HCT116 (cell line): Measurements from ENCODE around the gene HOXA11. TPM values are rescaled to one million over a fixed set of nuclear protein-coding genes. Genes with fewer than 3 reads are reported as not detected.

Source experiments
- ATAC-seq: fragments of 200-7000 bp; cut with Tn5 transposase; 2 replicates; pipeline ENCODE4 v1.9.1; 2020; ENCODE audit warnings: mild to moderate bottlenecking, moderate library complexity
- BruUV-seq: library from RNA; stranded (reverse); fragments of 400-500 nt; replicated peaks from 2 replicates; lab custom pipeline; 2021; lab: Mats Ljungman, UMichigan
- CTCF ChIA-PET: fragments of 300-600 bp; sonication (Branson Sonifier 250); formaldehyde crosslinking; loops from one replicate; lab custom pipeline; 2021; ENCODE audit warnings: antibody characterized with exemption; lab: Charles Lee
- POLR2A ChIA-PET: fragments of 300-600, 350-600 bp; sonication (Branson Sonifier 250); formaldehyde crosslinking; loops from one replicate; lab custom pipeline; 2021; ENCODE audit warnings: antibody characterized with exemption; lab: Charles Lee
- RAD21 ChIA-PET, 2 experiments: fragments of 300-600 bp; sonication (Branson Sonifier 250); formaldehyde crosslinking; loops; one replicate each; lab custom pipeline; 2023; ENCODE audit warnings: low total read pairs in 2 of 2; ENCODE audit not compliant: uncharacterized antibody in 2 of 2, unreplicated experiment in 2 of 2, low non-redundant PET in 1 of 2; lab: Charles Lee
- DNase-seq: peaks from one replicate; pipeline ENCODE4 v3.0.0-alpha.2; 2010; ENCODE audit warnings: low read depth, low spot score
- H2AFZ ChIP-seq: fragments of 200-600 bp; shearing (Covaris generic), sonication (generic); 2 replicates; pipeline ENCODE4 v1.6.1; 2017; ENCODE audit warnings: low read depth, mixed run types, mixed read lengths, antibody characterized with exemption, low read length; ENCODE audit not compliant: poor library complexity, severe bottlenecking
- H3K27ac ChIP-seq: 2 replicates; pipeline ENCODE4 v1.5.1; 2012; ENCODE audit warnings: low read depth, low read length
- H3K27me3 ChIP-seq: fragments of 200-600 bp; sonication (generic); 2 replicates; pipeline ENCODE4 v1.6.1; 2016; ENCODE audit warnings: mixed run types, low read length, mixed read lengths; ENCODE audit not compliant: insufficient read depth
- H3K36me3 ChIP-seq, 2 experiments: fragments of 200-500 bp in 1 of 2; fragments of 200-600 bp in 1 of 2; sonication (Bioruptor generic) in 1 of 2; sonication (generic) in 1 of 2; 2 replicates each; pipeline versions ENCODE4 v1.5.1 to v1.6.1; 2014 to 2016; ENCODE audit warnings: low read length in 2 of 2, inconsistent platforms in 1 of 2, mixed read lengths in 1 of 2, mixed run types in 1 of 2; ENCODE audit not compliant: insufficient read depth in 2 of 2, control insufficient read depth in 1 of 2
- H3K4me1 ChIP-seq, 2 experiments: fragments of 200-600 bp in 1 of 2; sonication (generic) in 1 of 2; 2 replicates each; pipeline versions ENCODE4 v1.5.1 to v1.6.1; 2012 to 2017; ENCODE audit warnings: low read length in 2 of 2, inconsistent platforms in 1 of 2, mild to moderate bottlenecking in 1 of 2, mixed read lengths in 1 of 2, mixed run types in 1 of 2, moderate library complexity in 1 of 2; ENCODE audit not compliant: insufficient read depth in 2 of 2, control insufficient read depth in 1 of 2
- H3K4me2 ChIP-seq: fragments of 200-600 bp; sonication (generic); 2 replicates; pipeline ENCODE4 v1.6.1; 2017; ENCODE audit warnings: mixed run types, low read length, mixed read lengths
- H3K4me3 ChIP-seq, 2 experiments: fragments of 200-600 bp in 1 of 2; sonication (generic) in 1 of 2; replicated peaks in 1 of 2; 2 replicates each; pipeline ENCODE4 v1.5.1; 2011 to 2016; ENCODE audit warnings: low read length in 2 of 2, control low read depth in 1 of 2, low read depth in 1 of 2, mild to moderate bottlenecking in 1 of 2, mixed read lengths in 1 of 2, mixed run types in 1 of 2
- H3K79me2 ChIP-seq: fragments of 200-600 bp; sonication (generic); 2 replicates; pipeline ENCODE4 v1.6.1; 2017; ENCODE audit warnings: mild to moderate bottlenecking, mixed run types, low read length, moderate library complexity, mixed read lengths; ENCODE audit not compliant: insufficient read depth
- H3K9ac ChIP-seq: fragments of 200-600 bp; sonication (generic); 2 replicates; pipeline ENCODE4 v1.6.1; 2016; ENCODE audit warnings: low read length, mixed read lengths
- H3K9me2 ChIP-seq: fragments of 200-600 bp; sonication (generic), shearing (Covaris generic); 2 replicates; pipeline ENCODE4 v1.6.1; 2017; ENCODE audit warnings: mixed run types, mild to moderate bottlenecking, moderate library complexity; ENCODE audit not compliant: insufficient read depth
- H3K9me3 ChIP-seq, 2 experiments: fragments of 200-500 bp in 1 of 2; fragments of 200-600 bp in 1 of 2; sonication (Bioruptor generic) in 1 of 2; sonication (generic) in 1 of 2; 2 replicates each; pipeline ENCODE4 v1.6.1; 2014 to 2017; ENCODE audit warnings: low read length in 2 of 2, mixed read lengths in 2 of 2, inconsistent platforms in 1 of 2, low read depth in 1 of 2, mild to moderate bottlenecking in 1 of 2, mixed run types in 1 of 2, moderate library complexity in 1 of 2; ENCODE audit not compliant: control insufficient read depth in 1 of 2, insufficient read depth in 1 of 2
- H4K20me1 ChIP-seq: fragments of 200-600 bp; sonication (generic), shearing (Covaris generic); 2 replicates; pipeline ENCODE4 v1.6.1; 2017; ENCODE audit warnings: mixed run types, mild to moderate bottlenecking, moderate library complexity; ENCODE audit not compliant: insufficient read depth
- POLR2AphosphoS5 ChIP-seq: IDR thresholded peaks from 2 replicates; pipeline ENCODE4 v1.6.1; 2011; ENCODE audit warnings: mild to moderate bottlenecking, low read depth, low read length, moderate library complexity
- ZBTB33 ChIP-seq: IDR thresholded peaks from 2 replicates; pipeline ENCODE4 v1.6.1; 2011; ENCODE audit warnings: mild to moderate bottlenecking, low read length, moderate library complexity; ENCODE audit not compliant: insufficient replicate concordance; ENCODE audit errors: extremely low read depth
- intact Hi-C: fragments of 100-400 bp; cut with micrococcal nuclease; formaldehyde crosslinking; loops from 2 replicates; pipeline ENCODE4 v1.10.0; 2022
- total RNA-seq: library from RNA; stranded (reverse); gene quantifications from one replicate; pipeline ENCODE4 v1.2.1, GENCODE V29; 2021; ENCODE audit not compliant: unreplicated experiment
- TF ChIP-seq, protein P1 (sequence below): IDR thresholded peaks from 2 replicates; pipeline ENCODE4 v1.6.1; 2012

Gene HOXA11
- total RNA-seq, 1 experiment from 2014 or later = 6.8 TPM

GRCh38 chr7:27151931-27152815 lies 32.9 kb downstream of the HOXA11 start, which contains the start of gene HOXA3:
TSS of gene HOXA3 (minus strand) at chr7:27152583. CDS start at chr7:27110640, 41,943 bp downstream.
- no peaks in the 10 kb centered on the region for H3K9me3 ChIP-seq
- peaks cover 26 to 77% of the 10 kb centered on the region in 2 experiments for H3K4me1 ChIP-seq
- ChIA-PET POLR2A (interaction anchor here (1.5 to 2.5 kb wide), 2 partner anchors 10 to 470 kb away, joined by 4 to 8 read pairs; no protein-coding TSS in a partner anchor), CTCF (interaction anchor here (1.1 to 3.7 kb wide), 3 partner anchors 9 to 11 kb away, joined by 4 to 27 read pairs (median 6); no protein-coding TSS in a partner anchor), RAD21 (interaction anchor here in 1 of 2 experiments (0.5 kb wide), 1 partner anchor 105 kb away, joined by 5 read pairs; no protein-coding TSS in a partner anchor)
- BruUV-seq = no TSS peak
- H3K27ac ChIP-seq = peak within 1 kb of the TSS; percentile 82
- H3K4me2 ChIP-seq = peak within 1 kb of the TSS; percentile 95
- H3K79me2 ChIP-seq = peaks cover 55% of the 10 kb centered on the region
- H3K9me2 ChIP-seq = no peaks in the 10 kb centered on the region
- DNase-seq (no peak), ATAC-seq (peak; percentile 15)
- H3K9ac ChIP-seq = peak within 1 kb of the TSS; percentile 74
- H3K4me3 ChIP-seq = peak within 1 kb of the TSS; percentile 60 to 71
- no peaks in the 10 kb centered on the region for H3K36me3 ChIP-seq
- H3K27me3 ChIP-seq = no peaks in the 10 kb centered on the region
- intact Hi-C loops = loop anchor here (5.0 kb wide), 1 partner anchor 300 kb away; no protein-coding TSS in a partner anchor
- TF ChIP-seq POLR2AphosphoS5 (peak; percentile 36), ZBTB33 (no peak)
- TF ChIP-seq, protein P1, sequence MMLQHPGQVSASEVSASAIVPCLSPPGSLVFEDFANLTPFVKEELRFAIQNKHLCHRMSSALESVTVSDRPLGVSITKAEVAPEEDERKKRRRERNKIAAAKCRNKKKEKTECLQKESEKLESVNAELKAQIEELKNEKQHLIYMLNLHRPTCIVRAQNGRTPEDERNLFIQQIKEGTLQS = no peak
- H2AFZ ChIP-seq = peak within 1 kb of the TSS; percentile 76
- H4K20me1 ChIP-seq = no peaks in the 10 kb centered on the region
